T-helper 17 cell (primary cell): ENCODE results near the gene ST6GAL2. TPM values are rescaled to one million over a fixed set of nuclear protein-coding genes. Genes with fewer than 3 reads are reported as not detected.

Experiments
- ATAC-seq: fragments of 150-1000 bp; cut with Tn5 transposase; 2 replicates; pipeline ENCODE4 v1.10.0; 2021; ENCODE audit warnings: mild to moderate bottlenecking, moderate library complexity
- DNase-seq, 3 donors: peaks; one replicate each; pipeline versions ENCODE4 v3.0.0 to v3.0.0-alpha.2; 2020 to 2021
- H3K9me3 ChIP-seq: one replicate; pipeline ENCODE4 v1.7.0; 2013; ENCODE audit warnings: low read length, mild to moderate bottlenecking; ENCODE audit not compliant: control insufficient read depth, poor library complexity, severe bottlenecking
- H3K27ac Mint-ChIP-seq: one replicate; pipeline ENCODE4 v1.8.0; 2022; ENCODE audit warnings: mild to moderate bottlenecking, moderate library complexity, mixed read lengths
- H3K27me3 Mint-ChIP-seq: one replicate; pipeline ENCODE4 v1.8.0; 2022; ENCODE audit warnings: mixed read lengths
- H3K36me3 Mint-ChIP-seq: one replicate; pipeline ENCODE4 v1.8.0; 2022; ENCODE audit warnings: low read depth, mixed read lengths
- H3K4me1 Mint-ChIP-seq: one replicate; pipeline ENCODE4 v1.8.0; 2022; ENCODE audit warnings: mild to moderate bottlenecking, mixed read lengths
- H3K4me3 Mint-ChIP-seq: one replicate; pipeline ENCODE4 v1.8.0; 2022; ENCODE audit warnings: mild to moderate bottlenecking, moderate library complexity, mixed read lengths
- total RNA-seq, 4 donors: library from RNA in 2 of 4; stranded (reverse) in 2 of 4; gene quantifications; one replicate each; pipeline ENCODE4 v1.2.3 and lab custom pipeline; 2022 to 2026

ST6GAL2 gene
- total RNA-seq, 2 donors from 2014 or later: 0.17 to 0.34 TPM

- peaks cover 36% of the 10 kb centered on the region for H3K27me3 Mint-ChIP-seq
- peaks cover 7% of the 10 kb centered on the region for H3K36me3 Mint-ChIP-seq
- no peak for ATAC-seq
- H3K9me3 ChIP-seq: no peaks in the 10 kb centered on the region
- DNase-seq: no peak
- H3K4me1 Mint-ChIP-seq: peaks cover 4% of the 10 kb centered on the region
- H3K27ac Mint-ChIP-seq: no peak overlapping the region
- H3K4me3 Mint-ChIP-seq: no peak overlapping the region
Observed at GRCh38 chr2:106882673-106883072, 3.3 kb downstream of the ST6GAL2 start.

GRCh38 chr2:106878206-106878605 lies 7.8 kb downstream of the ST6GAL2 start:
- ATAC-seq (no peak), DNase-seq (no peak)
- Mint-ChIP-seq H3K36me3 (no peaks in the 10 kb centered on the region), H3K4me1 (no peaks in the 10 kb centered on the region), H3K27me3 (peaks cover 16% of the 10 kb centered on the region), H3K4me3 (no peak overlapping the region), H3K27ac (no peak overlapping the region)
- no peaks in the 10 kb centered on the region for H3K9me3 ChIP-seq

GRCh38 chr2:106876699-106877098 lies 9.3 kb downstream of the ST6GAL2 start:
- H3K9me3 ChIP-seq: no peaks in the 10 kb centered on the region
- no peak overlapping the region for H3K27ac Mint-ChIP-seq
- no peaks in the 10 kb centered on the region for H3K36me3 Mint-ChIP-seq
- no peak for DNase-seq
- H3K4me1 Mint-ChIP-seq: no peaks in the 10 kb centered on the region
- no peak for ATAC-seq
- H3K27me3 Mint-ChIP-seq: peaks cover 12% of the 10 kb centered on the region
- no peak overlapping the region for H3K4me3 Mint-ChIP-seq

GRCh38 chr2:106869512-106870275 lies 16.3 kb downstream of the ST6GAL2 start:
- Mint-ChIP-seq H3K4me3 (no peak overlapping the region), H3K27me3 (peaks cover 5% of the 10 kb centered on the region), H3K4me1 (no peaks in the 10 kb centered on the region), H3K36me3 (no peaks in the 10 kb centered on the region), H3K27ac (no peak overlapping the region)
- ATAC-seq (no peak), DNase-seq (no peak)
- no peaks in the 10 kb centered on the region for H3K9me3 ChIP-seq

- Mint-ChIP-seq H3K4me1 (no peaks in the 10 kb centered on the region), H3K27ac (no peak overlapping the region), H3K36me3 (no peaks in the 10 kb centered on the region), H3K27me3 (peaks cover 12% of the 10 kb centered on the region), H3K4me3 (no peak overlapping the region)
- no peak for DNase-seq
- no peaks in the 10 kb centered on the region for H3K9me3 ChIP-seq
- ATAC-seq: no peak
Observed at GRCh38 chr2:106868275-106868674, 17.7 kb downstream of the ST6GAL2 start.

GRCh38 chr2:106867196-106867953 lies 18.6 kb downstream of the ST6GAL2 start:
- Mint-ChIP-seq H3K27ac (no peak overlapping the region), H3K36me3 (no peaks in the 10 kb centered on the region), H3K4me3 (no peak overlapping the region), H3K4me1 (no peaks in the 10 kb centered on the region), H3K27me3 (peaks cover 9% of the 10 kb centered on the region)
- no peak for DNase-seq
- ATAC-seq: no peak
- no peaks in the 10 kb centered on the region for H3K9me3 ChIP-seq

- H3K9me3 ChIP-seq: no peaks in the 10 kb centered on the region
- DNase-seq (no peak), ATAC-seq (no peak)
- Mint-ChIP-seq H3K4me3 (no peak overlapping the region), H3K4me1 (no peaks in the 10 kb centered on the region), H3K27ac (no peak overlapping the region), H3K27me3 (peaks cover 9% of the 10 kb centered on the region), H3K36me3 (no peaks in the 10 kb centered on the region)
Observed at GRCh38 chr2:106866641-106867040, 19.3 kb downstream of the ST6GAL2 start.

- H3K4me3 Mint-ChIP-seq: no peak overlapping the region
- H3K27me3 Mint-ChIP-seq: peaks cover 9% of the 10 kb centered on the region
- H3K27ac Mint-ChIP-seq: no peak overlapping the region
Observed at GRCh38 chr2:106864051-106864450, 21.9 kb downstream of the ST6GAL2 start.

GRCh38 chr2:106863387-106863786 lies 22.6 kb downstream of the ST6GAL2 start:
- Mint-ChIP-seq H3K27me3 (peaks cover 9% of the 10 kb centered on the region), H3K36me3 (no peaks in the 10 kb centered on the region), H3K27ac (no peak overlapping the region), H3K4me3 (no peak overlapping the region), H3K4me1 (no peaks in the 10 kb centered on the region)
- DNase-seq: no peak
- no peak for ATAC-seq
- no peaks in the 10 kb centered on the region for H3K9me3 ChIP-seq

More at GRCh38 chr2:106864051-106864450, 21.9 kb downstream of the ST6GAL2 start:
- no peaks in the 10 kb centered on the region for H3K9me3 ChIP-seq
- Mint-ChIP-seq H3K4me1 (no peaks in the 10 kb centered on the region), H3K36me3 (no peaks in the 10 kb centered on the region)
- no peak for ATAC-seq
- no peak for DNase-seq

GRCh38 chr2:106859498-106859897 lies 26.5 kb downstream of the ST6GAL2 start:
- H3K4me1 Mint-ChIP-seq: no peaks in the 10 kb centered on the region
- peaks cover 6% of the 10 kb centered on the region for H3K27me3 Mint-ChIP-seq
- ATAC-seq: no peak
- H3K4me3 Mint-ChIP-seq: no peak overlapping the region
- DNase-seq: no peak
- H3K9me3 ChIP-seq: no peaks in the 10 kb centered on the region
- H3K27ac Mint-ChIP-seq: no peak overlapping the region
- no peaks in the 10 kb centered on the region for H3K36me3 Mint-ChIP-seq

- ATAC-seq (no peak), DNase-seq (no peak)
- Mint-ChIP-seq H3K36me3 (no peaks in the 10 kb centered on the region), H3K27ac (no peak overlapping the region), H3K27me3 (no peaks in the 10 kb centered on the region), H3K4me1 (no peaks in the 10 kb centered on the region), H3K4me3 (no peak overlapping the region)
- no peaks in the 10 kb centered on the region for H3K9me3 ChIP-seq
Observed at GRCh38 chr2:106858810-106859209, 27.2 kb downstream of the ST6GAL2 start.

- H3K9me3 ChIP-seq: no peaks in the 10 kb centered on the region
- ATAC-seq (no peak), DNase-seq (no peak)
- Mint-ChIP-seq H3K4me3 (no peak overlapping the region), H3K4me1 (no peaks in the 10 kb centered on the region), H3K27ac (no peak overlapping the region), H3K36me3 (no peaks in the 10 kb centered on the region), H3K27me3 (no peaks in the 10 kb centered on the region)
Observed at GRCh38 chr2:106857882-106858478, 28.0 kb downstream of the ST6GAL2 start.

GRCh38 chr2:106853631-106854030 lies 32.3 kb downstream of the ST6GAL2 start:
- H3K27ac Mint-ChIP-seq: no peak overlapping the region
- no peak for DNase-seq
- H3K9me3 ChIP-seq: no peaks in the 10 kb centered on the region
- no peak for ATAC-seq
- no peaks in the 10 kb centered on the region for H3K36me3 Mint-ChIP-seq
- H3K4me1 Mint-ChIP-seq: no peaks in the 10 kb centered on the region
- no peaks in the 10 kb centered on the region for H3K27me3 Mint-ChIP-seq
- H3K4me3 Mint-ChIP-seq: no peak overlapping the region
